WTC11 (cell line): ENCODE measurements around the gene UFC1. TPM values are rescaled to one million over a fixed set of nuclear protein-coding genes. Genes with fewer than 3 reads are reported as not detected.

Experiments used
- ARID4B ChIP-seq: sonication (generic); formaldehyde crosslinking; IDR thresholded peaks from 2 replicates; pipeline ENCODE4 v1.8.0; 2023; ENCODE audit warnings: missing genetic modification reagents, mild to moderate bottlenecking, borderline replicate concordance
- ATF1 ChIP-seq: sonication (generic); formaldehyde crosslinking; IDR thresholded peaks from 2 replicates; pipeline ENCODE4 v1.8.1; 2023; ENCODE audit warnings: mild to moderate bottlenecking, moderate library complexity, missing genetic modification reagents
- CBFB ChIP-seq: sonication (generic); formaldehyde crosslinking; IDR thresholded peaks from 2 replicates; pipeline ENCODE4 v1.8.1; 2022; ENCODE audit warnings: mild to moderate bottlenecking, low read depth, missing genetic modification reagents
- E2F1 ChIP-seq: sonication (generic); formaldehyde crosslinking; IDR thresholded peaks from 2 replicates; pipeline ENCODE4 v1.8.0; 2022; ENCODE audit warnings: mild to moderate bottlenecking, missing genetic modification reagents
- E2F5 ChIP-seq: sonication (generic); formaldehyde crosslinking; IDR thresholded peaks from 2 replicates; pipeline ENCODE4 v1.8.1; 2022; ENCODE audit warnings: mild to moderate bottlenecking, moderate library complexity, missing genetic modification reagents
- ERG ChIP-seq: fragments of 250-450 bp; sonication (Bioruptor Pico); IDR thresholded peaks from 2 replicates; pipeline ENCODE4 v1.8.0; 2021; ENCODE audit warnings: mild to moderate bottlenecking
- ETV6 ChIP-seq: sonication (generic); formaldehyde crosslinking; IDR thresholded peaks from 2 replicates; pipeline ENCODE4 v1.8.1; 2022; ENCODE audit warnings: mild to moderate bottlenecking, missing genetic modification reagents
- GABPB1 ChIP-seq: sonication (generic); formaldehyde crosslinking; IDR thresholded peaks from 2 replicates; pipeline ENCODE4 v1.8.1; 2023; ENCODE audit warnings: mild to moderate bottlenecking, missing genetic modification reagents
- GRHL2 ChIP-seq: fragments of 250-450 bp; sonication (Bioruptor Pico); IDR thresholded peaks from 2 replicates; pipeline ENCODE4 v1.8.0; 2022; ENCODE audit warnings: mild to moderate bottlenecking, moderate library complexity; ENCODE audit not compliant: insufficient replicate concordance, severe bottlenecking
- IRF1 ChIP-seq: sonication (generic); formaldehyde crosslinking; IDR thresholded peaks from 2 replicates; pipeline ENCODE4 v1.8.0; 2023; ENCODE audit warnings: missing genetic modification reagents
- JAZF1 ChIP-seq: fragments of 250-450 bp; sonication (Bioruptor Pico); IDR thresholded peaks from 2 replicates; pipeline ENCODE4 v1.9.0; 2021; ENCODE audit warnings: moderate library complexity, mild to moderate bottlenecking, inconsistent platforms
- NFYB ChIP-seq: sonication (generic); formaldehyde crosslinking; conservative IDR thresholded peaks from 2 replicates; pipeline ENCODE4 v1.8.0; 2022; ENCODE audit warnings: low read depth, missing genetic modification reagents
- NR2C2 ChIP-seq: sonication (generic); formaldehyde crosslinking; IDR thresholded peaks from 2 replicates; pipeline ENCODE4 v1.8.0; 2022; ENCODE audit warnings: mild to moderate bottlenecking, missing genetic modification reagents
- SMAD3 ChIP-seq: sonication (generic); formaldehyde crosslinking; IDR thresholded peaks from 2 replicates; pipeline ENCODE4 v1.8.0; 2022; ENCODE audit warnings: missing genetic modification reagents, mild to moderate bottlenecking, borderline replicate concordance
- TCF7 ChIP-seq: sonication (generic); formaldehyde crosslinking; IDR thresholded peaks from 2 replicates; pipeline ENCODE4 v1.8.0; 2022; ENCODE audit warnings: mild to moderate bottlenecking, low read depth, missing genetic modification reagents, moderate library complexity
- TEAD4 ChIP-seq: sonication (generic); formaldehyde crosslinking; IDR thresholded peaks from 2 replicates; pipeline ENCODE4 v1.8.0; 2022; ENCODE audit warnings: mild to moderate bottlenecking, missing genetic modification reagents
- TP53 ChIP-seq: sonication (generic); formaldehyde crosslinking; IDR thresholded peaks from 2 replicates; pipeline ENCODE4 v1.8.1; 2023; ENCODE audit warnings: mild to moderate bottlenecking, missing genetic modification reagents
- USF2 ChIP-seq: sonication (generic); formaldehyde crosslinking; IDR thresholded peaks from 2 replicates; pipeline ENCODE4 v1.8.1; 2023; ENCODE audit warnings: mild to moderate bottlenecking, missing genetic modification reagents, moderate library complexity
- ZBTB21 ChIP-seq: sonication (generic); formaldehyde crosslinking; IDR thresholded peaks from 2 replicates; pipeline ENCODE4 v1.8.1; 2023; ENCODE audit warnings: mild to moderate bottlenecking, missing genetic modification reagents, borderline replicate concordance
- ZMAT4 ChIP-seq: fragments of 250-450 bp; sonication (Bioruptor Pico); IDR thresholded peaks from 2 replicates; pipeline ENCODE4 v1.9.0; 2021; ENCODE audit warnings: mild to moderate bottlenecking
- ZNF121 ChIP-seq: sonication (generic); formaldehyde crosslinking; IDR thresholded peaks from 2 replicates; pipeline ENCODE4 v1.8.0; 2023; ENCODE audit warnings: missing genetic modification reagents
- ZNF281 ChIP-seq: sonication (generic); formaldehyde crosslinking; IDR thresholded peaks from 2 replicates; pipeline ENCODE4 v1.8.0; 2023; ENCODE audit warnings: mild to moderate bottlenecking, missing genetic modification reagents
- ZNF416 ChIP-seq: fragments of 250-450 bp; sonication (Bioruptor Pico); IDR thresholded peaks from 2 replicates; pipeline ENCODE4 v1.9.0; 2021; ENCODE audit warnings: mild to moderate bottlenecking, inconsistent platforms
- total RNA-seq: library from RNA; stranded (reverse); gene quantifications from 3 replicates; pipeline ENCODE4 v1.2.3, GENCODE V29; 2021

UFC1 gene
- total RNA-seq, 1 experiment from 2014 or later, result 56.2 TPM

GRCh38 chr1:161165742-161166668 lies 12.2 kb downstream of the UFC1 start, which contains the start of gene PPOX (continued):
- no peak for TF ChIP-seq IRF1 (CRISPR knock-in tag)
- no peak for TF ChIP-seq TCF7 (CRISPR knock-in tag)
- TF ChIP-seq SMAD3 (CRISPR knock-in tag), result no peak
- TF ChIP-seq NR2C2 (CRISPR knock-in tag), result no peak
- TF ChIP-seq TEAD4 (CRISPR knock-in tag), result no peak
- peak; percentile 46; the same call in 1 of the 2 replicates for TF ChIP-seq ARID4B (CRISPR knock-in tag)
- TF ChIP-seq ATF1 (CRISPR knock-in tag), result 0 out of 2 replicates have a peak, but pooled peaks have one; percentile 40
- TF ChIP-seq CBFB (CRISPR knock-in tag), result no peak
- no peak for TF ChIP-seq ZNF281
- no peak for TF ChIP-seq ZMAT4
- peak; percentile 75 for TF ChIP-seq USF2
- TF ChIP-seq ZNF416, result 0 out of 2 replicates have a peak, but pooled peaks have one; percentile 6
- TF ChIP-seq JAZF1 (CRISPR knock-in tag), result no peak
- TF ChIP-seq ERG, result no peak
- TF ChIP-seq NFYB (CRISPR knock-in tag), result peak; percentile 83
- no peak for TF ChIP-seq TP53 (CRISPR knock-in tag)
- TF ChIP-seq ETV6 (CRISPR knock-in tag), result no peak
- TF ChIP-seq GRHL2 (CRISPR knock-in tag), result no peak
- TF ChIP-seq GABPB1 (CRISPR knock-in tag), result no peak
- no peak for TF ChIP-seq ZBTB21 (CRISPR knock-in tag)
- no peak for TF ChIP-seq E2F1 (CRISPR knock-in tag)
- no peak for TF ChIP-seq ZNF121 (CRISPR knock-in tag)
- TF ChIP-seq E2F5, result 0 out of 2 replicates have a peak, but pooled peaks have one; percentile 71
